Fibroblast of skin of right quadriceps (primary cell): ENCODE data around the gene HYAL1.
"Not testable (repeated sequence)": the region's sequence is repeated elsewhere in the genome, so short reads cannot be mapped to it uniquely, and the experiment has no call there.

Experiments
- DNase-seq: peaks from one replicate; pipeline ENCODE4 v3.0.0-alpha.2; 2013

HYAL1 gene

DNA sequence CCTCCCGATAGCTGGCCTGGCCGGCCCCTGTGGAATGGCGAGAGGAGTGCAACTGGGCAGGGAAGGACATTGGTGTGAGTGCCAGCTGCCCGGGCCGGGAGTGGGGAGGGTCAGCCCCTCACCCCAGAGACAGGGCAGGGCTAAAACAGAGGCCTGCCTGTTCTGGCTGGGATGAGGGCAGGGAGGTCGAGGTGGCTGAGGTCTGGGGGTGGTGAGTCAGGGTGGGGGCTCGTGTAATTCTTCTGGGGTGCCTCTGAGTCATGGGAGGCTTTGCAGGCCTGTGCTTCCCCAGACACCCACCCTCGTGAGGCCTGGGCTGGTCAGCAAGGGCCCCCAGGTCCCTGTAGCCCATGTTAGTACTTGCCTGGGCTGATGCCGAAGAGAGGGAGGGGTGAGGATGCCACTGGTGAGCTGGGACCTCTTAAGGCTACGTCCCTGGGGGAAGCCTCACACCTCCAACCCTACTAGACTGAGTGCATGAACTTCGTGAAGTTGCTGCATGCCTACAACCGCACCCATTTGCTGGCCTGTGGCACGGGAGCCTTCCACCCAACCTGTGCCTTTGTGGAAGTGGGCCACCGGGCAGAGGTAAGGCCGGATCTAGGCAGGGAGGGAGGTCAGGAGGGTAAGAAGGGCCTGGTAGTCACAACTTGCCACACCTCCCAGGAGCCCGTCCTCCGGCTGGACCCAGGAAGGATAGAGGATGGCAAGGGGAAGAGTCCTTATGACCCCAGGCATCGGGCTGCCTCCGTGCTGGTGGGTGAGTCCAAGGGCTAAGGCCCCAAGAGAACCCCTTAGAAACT, 32.8 kb downstream of the HYAL1 start:
- no peak for DNase-seq

DNA sequence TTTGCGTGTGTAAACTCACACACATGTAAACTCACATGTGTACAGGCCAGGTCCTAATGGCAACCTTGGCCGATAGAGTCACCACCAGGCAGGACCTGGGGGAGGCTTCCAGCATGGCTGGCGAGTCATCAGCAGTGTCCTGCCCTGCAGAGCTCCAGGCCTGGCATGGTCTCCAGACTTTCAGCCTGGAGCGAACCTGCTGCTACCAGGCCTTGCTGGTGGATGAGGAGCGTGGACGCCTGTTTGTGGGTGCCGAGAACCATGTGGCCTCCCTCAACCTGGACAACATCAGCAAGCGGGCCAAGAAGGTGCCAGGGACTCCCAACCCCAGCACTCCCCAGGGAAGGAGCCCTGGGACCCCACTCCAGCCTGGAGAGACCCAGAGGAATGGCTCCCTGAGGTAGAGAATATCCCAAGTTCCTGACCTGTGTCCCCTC, 33.4 kb downstream of the HYAL1 start:
- no peak for DNase-seq

GRCh38 chr3:50269460-50269859, 33.9 kb downstream of the HYAL1 start:
- no peak for DNase-seq

DNA sequence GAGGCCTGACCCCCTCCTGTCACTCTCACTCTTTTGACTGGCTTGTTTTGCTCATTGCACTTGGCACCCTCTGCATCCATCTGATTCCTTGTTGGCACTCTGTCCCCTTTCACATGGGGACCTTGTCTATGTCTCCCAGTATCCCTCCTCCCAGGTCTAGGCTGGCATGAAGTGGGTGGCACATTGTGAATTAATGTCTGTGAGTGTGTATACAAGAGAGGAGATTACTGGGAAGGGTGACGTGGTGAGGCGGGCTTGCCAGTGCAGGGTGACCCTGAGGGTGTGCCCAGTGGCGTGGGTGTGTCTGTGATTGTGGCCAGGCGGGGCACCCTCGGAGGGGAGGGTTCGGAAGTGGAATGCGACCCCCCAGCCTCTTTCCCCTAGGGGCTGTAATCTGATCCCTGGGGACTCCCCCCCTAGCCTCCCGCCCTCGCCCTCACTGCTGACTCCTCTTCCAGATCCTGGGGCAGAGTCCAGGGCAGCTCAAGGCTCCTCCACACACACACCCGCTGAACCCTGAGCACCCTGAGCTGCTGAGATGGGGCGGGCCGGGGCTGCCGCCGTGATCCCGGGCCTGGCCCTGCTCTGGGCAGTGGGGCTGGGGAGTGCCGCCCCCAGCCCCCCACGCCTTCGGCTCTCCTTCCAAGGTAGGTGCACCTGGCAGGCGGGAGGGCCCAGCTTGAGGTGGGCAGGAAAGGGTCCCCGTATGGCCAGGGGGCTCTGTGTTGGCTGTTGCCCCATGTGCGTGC, 34.5 kb downstream of the HYAL1 start, which contains the start of gene SEMA3B:
TSS of gene SEMA3B (plus strand) at position 445 of the 749 bp plus-strand sequence. CDS start at position 539, 94 bp downstream.
- no peak for DNase-seq

- no peak for DNase-seq
Measured at GRCh38 chr3:50268276-50268675, 35.1 kb downstream of the HYAL1 start.

DNA sequence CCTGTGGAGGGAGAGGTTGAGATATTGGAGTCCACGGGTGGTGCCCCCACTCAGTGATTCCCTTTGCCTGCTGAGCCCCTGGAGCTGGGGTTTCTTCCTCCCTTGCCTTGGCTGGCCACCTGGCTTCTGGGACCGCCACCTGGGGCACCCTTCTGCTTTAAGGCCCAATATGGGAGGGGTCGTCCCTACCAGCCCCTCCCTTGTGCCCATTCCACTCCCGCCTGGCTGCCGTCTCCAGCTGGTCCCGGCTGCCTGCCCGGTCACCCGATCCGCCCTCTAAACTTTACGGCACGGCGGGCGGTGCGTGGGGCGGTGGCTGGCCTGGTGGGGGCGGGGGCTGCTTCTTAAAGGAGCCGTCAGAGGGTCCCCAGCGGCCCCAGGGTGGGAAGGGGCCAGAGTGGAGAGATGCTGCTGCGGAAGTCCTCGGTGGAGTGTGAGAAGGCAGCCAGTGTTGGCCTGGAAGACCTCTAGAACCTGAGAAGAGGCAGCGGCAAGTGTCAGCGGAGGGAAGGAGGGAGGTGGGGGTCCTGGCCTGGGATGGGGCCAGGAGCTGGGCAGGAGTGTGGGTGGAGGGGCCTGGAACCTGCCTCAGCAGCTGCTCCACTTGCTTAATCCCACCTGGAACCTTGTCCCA, 36.0 kb downstream of the HYAL1 start:
- no peak for DNase-seq

DNA sequence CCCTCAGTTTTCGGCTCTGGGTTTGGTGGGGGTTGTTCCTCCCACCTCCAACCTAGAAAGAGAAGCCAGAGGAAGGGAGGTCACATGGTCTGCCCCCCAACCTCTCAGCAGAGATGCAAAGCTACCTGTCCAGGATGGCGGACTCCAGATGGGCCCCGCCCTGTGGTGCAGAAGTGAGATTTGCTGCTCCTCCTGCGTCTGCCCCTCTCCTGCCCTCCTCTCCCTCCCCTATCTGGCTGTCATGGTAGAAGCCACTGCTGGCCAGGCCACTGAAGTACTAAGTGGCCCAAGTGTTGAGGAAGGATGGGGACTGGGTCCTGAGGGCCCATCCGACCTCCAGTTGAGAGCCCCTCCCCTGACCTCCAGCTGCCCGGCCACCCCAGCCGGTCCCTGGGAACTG, 36.5 kb downstream of the HYAL1 start:
- no peak for DNase-seq

DNA sequence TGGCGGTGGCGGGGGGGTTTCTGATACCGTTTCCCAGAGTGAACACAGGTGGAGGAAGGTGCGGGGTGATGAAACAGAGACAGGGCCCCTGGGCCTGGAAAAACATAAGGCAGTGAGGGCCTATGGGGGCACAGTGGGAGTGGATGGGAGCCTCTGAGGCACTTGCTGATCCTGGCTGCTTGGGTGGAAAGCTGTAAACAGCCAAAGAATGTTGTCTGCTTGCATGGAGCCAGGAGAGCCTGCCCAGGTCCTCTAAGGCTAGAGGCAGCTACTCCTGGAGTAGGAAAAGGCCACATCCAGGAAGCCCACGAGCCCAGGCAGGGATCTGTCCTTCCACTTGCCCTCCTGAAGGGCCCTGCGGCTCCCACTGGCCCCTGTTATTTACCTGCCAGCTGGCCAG, 37.4 kb downstream of the HYAL1 start:
- no peak for DNase-seq

GRCh38 chr3:50265571-50265970, 37.8 kb downstream of the HYAL1 start:
- no peak for DNase-seq

DNA sequence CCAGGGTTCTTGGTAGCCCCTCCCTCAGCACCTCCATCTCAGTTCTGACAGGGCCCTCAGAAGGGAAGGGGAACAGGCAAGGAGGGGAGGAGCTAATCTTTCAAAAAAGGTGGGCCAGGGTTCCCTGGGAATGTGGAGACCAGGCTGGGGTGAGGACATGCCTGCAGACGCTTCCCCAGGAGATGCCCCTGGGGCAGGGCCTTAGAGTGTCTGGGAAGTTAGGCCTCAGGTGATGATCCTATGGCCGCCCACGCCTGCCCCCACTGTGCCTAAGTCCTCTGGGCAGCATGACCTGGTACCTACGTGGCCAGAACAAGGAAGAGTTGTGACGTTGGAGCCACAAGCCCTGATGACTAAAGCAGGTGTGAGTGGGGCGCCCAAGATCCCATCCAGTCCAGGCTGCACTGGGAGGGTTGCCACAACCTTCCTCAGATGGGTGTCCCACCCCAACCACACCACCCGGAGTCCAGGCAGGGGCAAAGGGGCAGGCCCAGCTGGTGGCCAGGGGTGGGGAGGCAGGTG, 38.3 kb downstream of the HYAL1 start:
- no peak for DNase-seq

DNA sequence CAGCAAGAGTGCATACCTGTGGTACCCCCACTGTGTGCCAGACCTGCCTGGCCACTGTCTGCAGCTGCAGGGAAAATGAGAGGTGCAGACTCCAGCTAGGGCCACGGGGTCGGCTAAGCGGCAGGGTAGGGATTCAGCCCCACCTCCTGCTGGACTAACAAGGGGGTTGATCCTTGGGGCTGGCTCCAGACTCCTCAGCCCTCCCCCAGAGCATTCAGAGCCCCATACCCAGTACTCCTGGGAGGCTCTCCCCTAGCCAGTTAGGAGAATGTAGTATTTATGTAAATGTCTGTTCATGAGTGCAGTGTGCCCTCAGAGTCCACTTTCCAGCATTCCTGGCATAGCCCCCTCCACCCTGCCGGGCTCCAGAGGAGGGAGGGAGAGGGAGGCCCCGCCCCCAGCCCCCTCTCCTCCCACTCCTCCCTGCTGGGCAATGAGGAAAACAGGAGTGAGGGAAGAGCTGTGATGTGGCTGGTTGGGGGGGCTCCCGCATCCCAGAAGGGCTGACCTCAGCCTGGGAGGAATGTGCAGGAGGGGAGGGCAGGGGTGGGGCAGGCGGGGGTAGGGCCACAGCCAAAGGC, 38.9 kb downstream of the HYAL1 start:
- DNase-seq = peak; percentile 98

DNA sequence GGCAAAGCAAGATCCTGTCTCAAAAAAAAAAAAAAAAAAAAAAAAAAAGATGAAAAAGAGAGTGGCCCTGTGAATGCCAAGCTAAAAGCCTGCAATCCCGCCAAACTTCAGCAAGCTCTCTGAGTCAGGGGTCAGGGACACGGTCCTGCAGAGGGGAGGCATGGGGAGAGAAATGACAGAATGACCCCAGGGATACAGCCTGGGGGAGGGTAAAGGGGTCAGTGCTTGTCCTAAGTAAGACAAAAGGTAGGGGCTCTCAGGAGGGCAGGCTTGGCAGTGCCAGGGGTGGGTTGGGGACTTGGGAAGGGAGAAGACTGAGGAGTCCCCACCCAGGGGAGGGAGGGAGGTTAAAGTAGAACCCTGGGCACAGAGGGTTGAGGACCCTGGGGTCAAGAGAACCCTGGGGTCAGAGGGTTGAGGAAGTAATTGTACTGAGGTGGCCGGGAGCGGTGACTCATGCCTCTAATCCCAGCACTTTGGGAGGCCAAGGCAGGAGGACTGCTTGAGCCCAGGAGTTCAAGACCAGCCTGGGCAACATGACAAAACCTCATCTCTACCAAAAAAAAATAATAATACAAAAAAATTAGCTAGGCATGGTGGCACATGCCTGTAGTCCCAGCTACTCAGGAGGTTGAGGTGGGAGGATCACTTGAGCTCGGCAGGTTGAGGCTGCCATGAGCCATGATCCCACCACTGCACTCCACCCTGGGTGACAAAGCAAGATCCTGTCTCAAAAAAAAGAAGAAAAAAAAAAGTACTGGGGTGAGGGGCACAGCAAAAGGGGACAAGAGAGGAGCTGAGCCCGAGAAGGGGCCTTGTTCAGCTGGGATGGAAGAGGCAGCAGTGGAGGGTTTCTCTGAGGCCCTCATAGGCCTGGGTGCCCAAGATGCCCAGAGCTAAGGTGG, 39.6 kb downstream of the HYAL1 start:
- no peak for DNase-seq

GRCh38 chr3:50262778-50263177, 40.6 kb downstream of the HYAL1 start:
- no peak for DNase-seq

- not testable (repeated sequence) for DNase-seq
Measured at GRCh38 chr3:50262200-50262599, 41.2 kb downstream of the HYAL1 start.

DNA sequence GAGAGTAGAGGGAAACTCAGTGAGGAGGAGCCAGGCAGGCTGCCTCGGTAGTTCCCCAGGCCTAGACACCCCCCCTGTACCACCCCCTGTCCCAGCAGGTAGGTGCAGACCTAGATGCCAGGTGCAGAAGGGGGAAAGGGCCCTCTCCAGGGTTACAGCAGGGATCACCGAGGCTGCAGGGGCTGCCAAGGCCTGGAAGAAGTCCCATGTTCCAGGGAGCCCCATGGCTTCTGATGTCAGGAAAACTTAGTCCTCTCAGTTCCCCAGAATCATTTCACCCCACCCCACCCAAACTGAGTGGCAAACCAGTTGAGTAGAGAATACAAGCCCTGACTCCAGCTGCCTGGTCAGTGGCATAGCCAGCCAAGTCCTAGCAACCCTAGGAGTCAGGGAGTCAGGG, 41.9 kb downstream of the HYAL1 start:
- no peak for DNase-seq

- DNase-seq = no peak
Measured at GRCh38 chr3:50260942-50261441, 42.4 kb downstream of the HYAL1 start.

- DNase-seq = peak; percentile 84
Measured at GRCh38 chr3:50260027-50260941, 43.1 kb downstream of the HYAL1 start.

DNA sequence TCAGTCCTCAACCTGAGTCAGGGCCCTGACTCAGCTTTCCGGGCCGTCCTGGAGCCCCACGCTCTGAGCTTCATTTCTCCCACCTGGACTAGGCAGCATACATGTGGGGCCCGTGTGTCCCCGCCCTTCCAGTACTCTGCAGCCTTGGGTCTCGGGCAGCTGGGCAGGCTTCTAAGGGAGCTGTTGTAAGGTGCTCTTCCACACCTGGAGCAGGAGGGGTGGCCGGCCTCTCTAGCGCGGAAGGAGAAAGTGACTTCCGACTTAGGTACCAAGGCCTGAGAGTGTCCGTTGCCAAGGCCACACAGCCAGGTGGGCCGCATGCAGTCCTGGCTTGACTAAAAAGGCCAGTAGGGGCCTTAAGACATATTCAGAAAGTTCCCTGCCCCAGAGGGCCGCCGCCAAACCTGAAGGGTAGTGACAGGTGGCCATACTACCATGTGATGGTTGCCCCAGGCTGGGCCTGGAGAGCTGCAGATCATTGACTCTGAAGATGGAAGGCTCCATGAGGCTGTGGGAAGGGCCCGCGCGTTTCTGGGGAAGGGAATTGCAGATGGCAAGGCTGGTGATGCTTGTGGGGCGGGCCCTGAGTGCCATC, 43.8 kb downstream of the HYAL1 start:
- DNase-seq = no peak

DNA sequence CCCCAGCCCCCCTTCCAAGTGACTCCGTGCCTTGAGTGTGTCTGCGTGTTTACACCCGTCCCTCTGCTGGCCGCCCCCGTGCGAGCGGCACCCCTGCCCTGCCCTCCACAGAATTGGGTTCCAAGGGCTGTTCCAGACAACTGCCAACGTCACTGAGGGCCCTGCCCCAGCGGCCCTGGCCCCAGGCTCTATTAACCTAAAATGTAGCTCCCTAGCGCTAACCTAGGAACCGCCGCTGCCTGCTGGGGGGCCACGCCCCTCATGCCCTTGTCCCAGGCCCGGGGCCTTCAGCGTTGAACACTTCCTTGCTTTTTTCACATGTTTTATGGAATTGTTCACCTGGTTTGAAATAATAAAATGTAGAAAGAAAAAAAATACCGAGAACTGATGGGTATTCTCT, 44.4 kb downstream of the HYAL1 start:
- no peak for DNase-seq

GRCh38 chr3:50258029-50258680, 45.2 kb downstream of the HYAL1 start:
- DNase-seq = no peak
